Mesendoderm (in vitro differentiated cells): ENCODE results near the gene VSIG10L2.

Experiments
- DNase-seq: peaks from one replicate; pipeline ENCODE4 v3.0.0; 2013
- H2AK5ac ChIP-seq: 2 replicates; pipeline ENCODE4 v1.6.1; 2013; ENCODE audit warnings: low read length, inconsistent platforms
- H2BK120ac ChIP-seq: 2 replicates; pipeline ENCODE4 v1.6.1; 2013; ENCODE audit warnings: low read depth, mild to moderate bottlenecking, low read length, moderate library complexity, mixed read lengths
- H2BK15ac ChIP-seq: replicated peaks from 2 replicates; pipeline ENCODE4 v1.6.1; 2013; ENCODE audit warnings: low read depth, mild to moderate bottlenecking, moderate library complexity
- H2BK5ac ChIP-seq: 2 replicates; pipeline ENCODE4 v1.6.1; 2013; ENCODE audit warnings: low read length, inconsistent platforms
- H3K18ac ChIP-seq: 2 replicates; pipeline ENCODE4 v1.6.1; 2013; ENCODE audit warnings: mild to moderate bottlenecking, low read length, mixed read lengths
- H3K23ac ChIP-seq: one replicate; pipeline ENCODE4 v1.6.1; 2013; ENCODE audit warnings: low read length
- H3K27ac ChIP-seq: 2 replicates; pipeline ENCODE4 v1.5.1; 2013; ENCODE audit warnings: low read depth, mild to moderate bottlenecking, inconsistent platforms, low read length, moderate library complexity
- H3K27me3 ChIP-seq: 2 replicates; pipeline ENCODE4 v1.6.1; 2013; ENCODE audit warnings: low read length, control low read depth, mild to moderate bottlenecking, inconsistent platforms; ENCODE audit not compliant: insufficient read depth, poor library complexity
- H3K36me3 ChIP-seq: 2 replicates; pipeline ENCODE4 v1.6.1; 2013; ENCODE audit warnings: low read length, inconsistent platforms; ENCODE audit not compliant: control insufficient read depth, insufficient read depth
- H3K4ac ChIP-seq: one replicate; pipeline ENCODE4 v1.6.1; 2013; ENCODE audit warnings: low read depth, mild to moderate bottlenecking, low read length, moderate library complexity
- H3K4me1 ChIP-seq: 2 replicates; pipeline ENCODE4 v1.6.1; 2013; ENCODE audit warnings: low read depth, low read length, inconsistent platforms; ENCODE audit not compliant: control insufficient read depth
- H3K4me2 ChIP-seq: 2 replicates; pipeline ENCODE4 v1.6.1; 2013; ENCODE audit warnings: low read length
- H3K4me3 ChIP-seq: 2 replicates; pipeline ENCODE4 v1.5.1; 2013; ENCODE audit warnings: mild to moderate bottlenecking, low read length
- H3K56ac ChIP-seq: one replicate; pipeline ENCODE4 v1.6.1; 2013; ENCODE audit warnings: low read length
- H3K79me1 ChIP-seq: 2 replicates; pipeline ENCODE4 v1.6.1; 2013; ENCODE audit warnings: low read length, inconsistent platforms
- H3K79me2 ChIP-seq: 2 replicates; pipeline ENCODE4 v1.6.1; 2013; ENCODE audit warnings: mild to moderate bottlenecking, low read length; ENCODE audit not compliant: control insufficient read depth, insufficient read depth
- H3K9ac ChIP-seq: 2 replicates; pipeline ENCODE4 v1.6.1; 2013; ENCODE audit warnings: low read length, inconsistent platforms
- H4K5ac ChIP-seq: one replicate; pipeline ENCODE4 v1.6.1; 2013; ENCODE audit warnings: low read length
- H4K8ac ChIP-seq: one replicate; pipeline ENCODE4 v1.6.1; 2013; ENCODE audit warnings: low read depth, mild to moderate bottlenecking, control low read depth, low read length, moderate library complexity
- whole genome bisulfite sequencing: extraction: QIAGEN DNeasy Blood & Tissue Kit; methylation state at CpG from one replicate; pipeline ENCODE4 v1.1.7; 2013; ENCODE audit warnings: low lambda C conversion rate, missing lambda C conversion rate; ENCODE audit not compliant: insufficient coverage; ENCODE audit errors: extremely low coverage; 5-methylcytosine and 5-hydroxymethylcytosine counted together

VSIG10L2 gene

GRCh38 chr11:125959511-125959910 is 13.7 kb downstream of the VSIG10L2 start:
- no peak overlapping the region for H2BK5ac ChIP-seq
- no peak overlapping the region for H3K56ac ChIP-seq
- no peak overlapping the region for H3K4me3 ChIP-seq
- H3K4ac ChIP-seq = no peak overlapping the region
- no peak overlapping the region for H3K23ac ChIP-seq
- H3K4me2 ChIP-seq = no peak overlapping the region
- H3K36me3 ChIP-seq = no peaks in the 10 kb centered on the region
- WGBS = no CpG with 5 or more reads among the region's 6 CpGs
- H4K8ac ChIP-seq = no peak overlapping the region
- no peak overlapping the region for H2BK15ac ChIP-seq
- H2AK5ac ChIP-seq = no peak overlapping the region
- no peaks in the 10 kb centered on the region for H3K4me1 ChIP-seq
- H3K27me3 ChIP-seq = no peaks in the 10 kb centered on the region
- H2BK120ac ChIP-seq = no peak overlapping the region
- H3K9ac ChIP-seq = no peak overlapping the region
- DNase-seq = no peak
- no peak overlapping the region for H3K18ac ChIP-seq
- no peaks in the 10 kb centered on the region for H3K79me2 ChIP-seq
- no peak overlapping the region for H3K27ac ChIP-seq
- H3K79me1 ChIP-seq = no peaks in the 10 kb centered on the region
- H4K5ac ChIP-seq = no peak overlapping the region

- WGBS = no CpG with 5 or more reads among the region's 10 CpGs
- no peak overlapping the region for H3K27ac ChIP-seq
These were observed 14.1 kb downstream of the VSIG10L2 start for GRCh38 chr11:125959931-125960330.

GRCh38 chr11:125960771-125961170 is 14.9 kb downstream of the VSIG10L2 start:
- no CpG with 5 or more reads among the region's 6 CpGs for WGBS

More at GRCh38 chr11:125959931-125960330, 14.1 kb downstream of the VSIG10L2 start:
- Histone ChIP-seq H4K8ac (no peak overlapping the region), H2BK120ac (no peak overlapping the region), H3K18ac (no peak overlapping the region), H3K56ac (no peak overlapping the region), H3K4me3 (no peak overlapping the region), H3K27me3 (no peaks in the 10 kb centered on the region), H3K4ac (no peak overlapping the region), H3K23ac (no peak overlapping the region), H2AK5ac (no peak overlapping the region), H2BK15ac (no peak overlapping the region), H3K9ac (no peak overlapping the region), H3K4me1 (no peaks in the 10 kb centered on the region), H3K36me3 (no peaks in the 10 kb centered on the region), H2BK5ac (no peak overlapping the region), H3K79me2 (no peaks in the 10 kb centered on the region), H4K5ac (no peak overlapping the region), H3K4me2 (no peak overlapping the region), H3K79me1 (no peaks in the 10 kb centered on the region)
- DNase-seq = no peak

GRCh38 chr11:125967515-125967914 is 21.7 kb downstream of the VSIG10L2 start:
- no peak overlapping the region for H3K56ac ChIP-seq
- H2BK15ac ChIP-seq = no peak overlapping the region
- no peaks in the 10 kb centered on the region for H3K79me2 ChIP-seq
- H4K5ac ChIP-seq = no peak overlapping the region
- no peak for DNase-seq
- no peak overlapping the region for H3K23ac ChIP-seq
- H3K4me2 ChIP-seq = no peak overlapping the region
- H3K27me3 ChIP-seq = no peaks in the 10 kb centered on the region
- no peak overlapping the region for H3K4ac ChIP-seq
- no peaks in the 10 kb centered on the region for H3K79me1 ChIP-seq
- no peak overlapping the region for H3K9ac ChIP-seq
- H4K8ac ChIP-seq = no peak overlapping the region
- H3K36me3 ChIP-seq = no peaks in the 10 kb centered on the region
- no peak overlapping the region for H3K4me3 ChIP-seq
- no peak overlapping the region for H3K18ac ChIP-seq
- no CpG with 5 or more reads among the region's 4 CpGs for WGBS
- no peak overlapping the region for H2BK120ac ChIP-seq
- no peaks in the 10 kb centered on the region for H3K4me1 ChIP-seq
- no peak overlapping the region for H3K27ac ChIP-seq
- H2AK5ac ChIP-seq = no peak overlapping the region
- no peak overlapping the region for H2BK5ac ChIP-seq

More at GRCh38 chr11:125960771-125961170, 14.9 kb downstream of the VSIG10L2 start:
- Histone ChIP-seq H2BK120ac (no peak overlapping the region), H3K79me2 (no peaks in the 10 kb centered on the region), H3K4me3 (no peak overlapping the region), H3K27ac (no peak overlapping the region), H3K56ac (no peak overlapping the region), H2BK15ac (no peak overlapping the region), H4K8ac (no peak overlapping the region), H3K27me3 (no peaks in the 10 kb centered on the region), H4K5ac (no peak overlapping the region), H3K18ac (no peak overlapping the region), H3K4ac (no peak overlapping the region), H3K9ac (no peak overlapping the region), H3K4me2 (no peak overlapping the region), H2BK5ac (no peak overlapping the region), H3K23ac (no peak overlapping the region), H3K36me3 (no peaks in the 10 kb centered on the region), H2AK5ac (no peak overlapping the region), H3K4me1 (no peaks in the 10 kb centered on the region), H3K79me1 (no peaks in the 10 kb centered on the region)
- peak; percentile 43 for DNase-seq

GRCh38 chr11:125968354-125968753 is 22.5 kb downstream of the VSIG10L2 start:
- Histone ChIP-seq H3K23ac (no peak overlapping the region), H4K8ac (no peak overlapping the region), H2BK5ac (no peak overlapping the region), H3K9ac (no peak overlapping the region), H3K79me1 (no peaks in the 10 kb centered on the region), H3K79me2 (no peaks in the 10 kb centered on the region), H3K4me2 (no peak overlapping the region), H2AK5ac (no peak overlapping the region), H3K4me1 (no peaks in the 10 kb centered on the region), H3K36me3 (no peaks in the 10 kb centered on the region), H4K5ac (no peak overlapping the region), H3K56ac (no peak overlapping the region), H3K18ac (no peak overlapping the region), H3K4me3 (no peak overlapping the region), H2BK120ac (no peak overlapping the region), H2BK15ac (no peak overlapping the region), H3K4ac (no peak overlapping the region), H3K27me3 (no peaks in the 10 kb centered on the region), H3K27ac (no peak overlapping the region)
- DNase-seq = no peak
- no CpG with 5 or more reads among the region's 7 CpGs for WGBS

GRCh38 chr11:125971618-125972017 is 25.8 kb downstream of the VSIG10L2 start:
- DNase-seq = peak; percentile 11
- H3K36me3 ChIP-seq = no peaks in the 10 kb centered on the region
- H3K27me3 ChIP-seq = no peaks in the 10 kb centered on the region
- no peak overlapping the region for H3K23ac ChIP-seq
- H3K27ac ChIP-seq = no peak overlapping the region
- H2BK15ac ChIP-seq = no peak overlapping the region
- no CpG with 5 or more reads among the region's 6 CpGs for WGBS
- no peak overlapping the region for H3K4ac ChIP-seq
- no peak overlapping the region for H4K8ac ChIP-seq
- no peak overlapping the region for H3K9ac ChIP-seq
- H3K18ac ChIP-seq = no peak overlapping the region
- H3K79me1 ChIP-seq = no peaks in the 10 kb centered on the region
- no peak overlapping the region for H2BK120ac ChIP-seq
- no peak overlapping the region for H3K4me3 ChIP-seq
- no peaks in the 10 kb centered on the region for H3K4me1 ChIP-seq
- no peak overlapping the region for H3K4me2 ChIP-seq
- no peak overlapping the region for H2AK5ac ChIP-seq
- no peak overlapping the region for H4K5ac ChIP-seq
- no peak overlapping the region for H2BK5ac ChIP-seq
- H3K56ac ChIP-seq = no peak overlapping the region
- H3K79me2 ChIP-seq = no peaks in the 10 kb centered on the region
